SK-N-MC (cell line): ENCODE data around the gene GKN1.

ENCODE experiments used
- EZH2 ChIP-seq: fragments of 200-600 bp; sonication (generic); IDR thresholded peaks from one replicate; pipeline ENCODE4 v1.6.1; 2017; ENCODE audit warnings: antibody characterized with exemption
- FOXP2 ChIP-seq: optimal IDR thresholded peaks from 2 replicates; pipeline ENCODE3; 2011; ENCODE audit warnings: mild to moderate bottlenecking, moderate library complexity; ENCODE audit not compliant: insufficient read depth; ENCODE audit errors: extremely low read length, control extremely low read depth
- POLR2AphosphoS5 ChIP-seq: IDR thresholded peaks from 2 replicates; pipeline ENCODE4 v1.6.1; 2012; ENCODE audit warnings: mild to moderate bottlenecking, low read depth, low read length, borderline replicate concordance

DNA sequence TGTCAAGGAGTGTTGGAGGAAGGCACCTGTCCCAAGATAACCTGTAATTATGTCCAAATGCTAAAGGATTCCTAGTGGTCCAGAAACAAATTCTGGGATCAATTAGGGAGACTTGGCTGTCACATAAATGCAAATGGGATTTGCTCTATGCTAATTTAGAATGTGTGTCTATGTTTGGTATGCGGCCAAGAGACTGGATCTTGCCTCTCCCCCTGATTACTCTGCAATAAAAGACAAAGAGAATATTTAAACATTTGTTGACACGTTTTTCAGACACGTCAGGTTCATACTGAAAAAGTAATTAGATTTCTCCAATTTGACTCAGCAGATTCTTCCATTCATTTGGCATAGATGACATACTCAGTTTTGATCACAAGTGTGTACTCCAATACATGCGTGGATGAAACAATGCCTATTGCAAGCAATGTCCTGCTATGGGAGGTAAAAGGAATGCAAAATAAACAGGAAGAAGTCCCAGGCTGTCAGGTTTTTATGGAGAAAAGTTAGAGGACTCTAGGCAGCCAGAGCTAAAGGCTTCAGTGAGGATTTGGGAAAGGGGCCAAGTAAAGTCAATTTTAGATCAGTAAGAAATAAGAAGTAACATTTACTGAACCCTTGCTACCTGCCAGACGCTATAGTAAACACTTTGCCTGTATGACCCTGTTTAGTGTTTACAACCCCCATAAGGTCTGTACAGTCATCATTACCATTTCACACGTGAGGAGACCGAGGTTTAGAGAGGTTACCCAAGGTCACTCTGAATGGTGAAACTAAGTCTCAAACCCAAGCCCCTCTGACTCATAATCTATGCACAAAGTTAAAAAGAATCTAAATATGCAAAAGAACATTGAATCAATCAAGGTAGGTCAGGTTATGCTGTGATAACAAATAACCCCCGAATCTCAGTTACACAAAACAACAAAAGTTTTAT, 46.3 kb downstream of the GKN1 start:
- no peak for TF ChIP-seq EZH2
- no peak for TF ChIP-seq POLR2AphosphoS5
- no peak for TF ChIP-seq FOXP2
